HFF-Myc (cell line): ENCODE results near the gene ZNF268.

Source experiments
- DNase-seq: peaks from one replicate; pipeline ENCODE4 v3.0.0-alpha.2; 2011; ENCODE audit warnings: low read depth; ENCODE audit errors: extremely low read depth
- H3K4me3 ChIP-seq: replicated peaks from 2 replicates; pipeline ENCODE4 v1.5.1; 2011; ENCODE audit warnings: low read depth, mild to moderate bottlenecking, control low read depth, low read length
- TF ChIP-seq, protein P1 (sequence below): IDR thresholded peaks from 2 replicates; pipeline ENCODE4 v1.5.1; 2012; ENCODE audit warnings: mild to moderate bottlenecking, low read depth, low read length, control low read depth; ENCODE audit errors: missing control alignments

Gene ZNF268

GRCh38 chr12:133204264-133204603 is 22.9 kb downstream of the ZNF268 start:
- TF ChIP-seq, protein P1, sequence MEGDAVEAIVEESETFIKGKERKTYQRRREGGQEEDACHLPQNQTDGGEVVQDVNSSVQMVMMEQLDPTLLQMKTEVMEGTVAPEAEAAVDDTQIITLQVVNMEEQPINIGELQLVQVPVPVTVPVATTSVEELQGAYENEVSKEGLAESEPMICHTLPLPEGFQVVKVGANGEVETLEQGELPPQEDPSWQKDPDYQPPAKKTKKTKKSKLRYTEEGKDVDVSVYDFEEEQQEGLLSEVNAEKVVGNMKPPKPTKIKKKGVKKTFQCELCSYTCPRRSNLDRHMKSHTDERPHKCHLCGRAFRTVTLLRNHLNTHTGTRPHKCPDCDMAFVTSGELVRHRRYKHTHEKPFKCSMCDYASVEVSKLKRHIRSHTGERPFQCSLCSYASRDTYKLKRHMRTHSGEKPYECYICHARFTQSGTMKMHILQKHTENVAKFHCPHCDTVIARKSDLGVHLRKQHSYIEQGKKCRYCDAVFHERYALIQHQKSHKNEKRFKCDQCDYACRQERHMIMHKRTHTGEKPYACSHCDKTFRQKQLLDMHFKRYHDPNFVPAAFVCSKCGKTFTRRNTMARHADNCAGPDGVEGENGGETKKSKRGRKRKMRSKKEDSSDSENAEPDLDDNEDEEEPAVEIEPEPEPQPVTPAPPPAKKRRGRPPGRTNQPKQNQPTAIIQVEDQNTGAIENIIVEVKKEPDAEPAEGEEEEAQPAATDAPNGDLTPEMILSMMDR: no peak
- no peak overlapping the region for H3K4me3 ChIP-seq
- DNase-seq: no peak

GRCh38 chr12:133206390-133206789 is 25.1 kb downstream of the ZNF268 start:
- DNase-seq: no peak
- H3K4me3 ChIP-seq: no peak overlapping the region
- TF ChIP-seq, protein P1: no peak

DNA sequence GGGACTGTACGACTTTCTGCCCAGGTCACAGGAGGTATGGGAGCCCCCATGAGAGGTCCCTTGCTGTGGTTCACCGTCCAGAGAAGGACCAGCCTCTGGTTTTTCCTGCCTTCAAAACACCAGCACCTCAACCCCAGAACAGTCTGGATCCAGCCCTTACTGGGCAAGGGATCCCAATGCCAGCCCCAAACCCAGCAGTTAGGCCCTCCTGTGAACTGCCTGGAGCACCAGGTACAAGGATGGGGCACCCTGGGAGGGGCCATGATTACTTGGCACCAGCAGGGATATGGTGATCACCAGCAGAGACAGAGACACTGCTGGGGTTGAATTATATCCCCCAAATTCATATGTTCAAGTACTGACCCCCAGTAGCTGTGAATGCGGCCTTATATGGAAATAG is 34.4 kb downstream of the ZNF268 start:
- TF ChIP-seq, protein P1: no peak
- H3K4me3 ChIP-seq: no peak overlapping the region
- no peak for DNase-seq

DNA sequence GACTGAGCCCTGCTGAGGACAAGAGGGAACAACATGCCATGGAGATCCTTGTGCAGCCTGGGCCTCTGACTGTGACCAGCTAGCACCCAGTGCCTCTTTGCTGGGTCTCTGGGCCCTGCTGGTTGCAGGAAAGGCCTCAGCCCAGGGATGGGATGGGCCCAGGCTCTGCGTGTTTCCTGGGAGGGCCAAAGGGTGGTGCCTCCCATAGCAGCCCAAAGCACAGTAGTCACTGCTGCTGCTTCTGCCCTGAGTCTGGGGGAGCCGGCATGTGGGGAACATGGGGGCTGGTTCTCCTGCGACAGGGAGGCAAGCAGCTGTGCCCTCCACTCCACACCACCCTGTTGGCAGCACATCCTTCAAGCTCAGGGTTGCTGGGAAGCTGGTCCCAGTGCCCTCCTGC is 35.9 kb downstream of the ZNF268 start:
- TF ChIP-seq, protein P1: no peak
- no peak overlapping the region for H3K4me3 ChIP-seq
- no peak for DNase-seq

- TF ChIP-seq, protein P1: no peak
- no peak overlapping the region for H3K4me3 ChIP-seq
- DNase-seq: no peak
These were observed 39.2 kb downstream of the ZNF268 start for GRCh38 chr12:133220521-133220920.

DNA sequence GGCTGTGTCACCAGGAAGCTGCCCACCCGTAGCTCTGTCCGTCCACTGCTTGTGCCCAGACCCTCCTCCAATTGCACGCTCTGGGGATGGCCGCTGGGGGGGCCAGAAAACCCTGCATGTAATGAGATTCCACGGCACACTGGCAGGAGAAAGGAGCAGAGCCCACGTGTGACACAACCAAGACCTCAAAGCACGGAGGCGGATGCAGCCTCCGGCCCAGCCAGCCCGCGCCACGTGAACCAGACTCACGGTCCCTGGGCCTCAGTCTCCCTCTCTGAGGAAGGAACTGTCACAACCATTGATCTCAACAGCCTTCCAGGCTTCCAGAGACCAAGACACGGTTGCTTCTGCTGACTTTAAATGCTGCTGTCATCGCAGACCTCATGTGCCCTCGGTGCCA is 39.9 kb downstream of the ZNF268 start:
- H3K4me3 ChIP-seq: no peak overlapping the region
- no peak for DNase-seq
- TF ChIP-seq, protein P1: no peak

DNA sequence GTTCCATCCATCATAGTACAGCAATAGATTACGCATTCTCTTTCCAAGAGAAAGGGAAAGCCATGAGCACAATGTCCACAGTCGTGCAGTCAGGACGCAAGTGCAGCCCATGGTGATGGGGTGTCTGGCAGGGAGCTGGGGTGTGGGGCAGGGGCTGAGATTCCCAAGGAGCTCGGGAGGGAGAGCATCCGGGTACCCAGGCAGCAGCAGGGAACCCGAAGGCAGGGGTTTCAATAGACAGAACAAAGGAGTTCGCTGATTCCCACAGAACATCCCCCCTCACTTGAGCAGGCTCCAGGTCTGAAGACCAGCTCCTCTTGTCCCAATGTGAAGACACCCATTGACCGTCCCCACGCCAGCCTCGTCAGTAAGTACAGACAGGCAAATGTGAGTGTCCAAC is 40.9 kb downstream of the ZNF268 start:
- H3K4me3 ChIP-seq: no peak overlapping the region
- TF ChIP-seq, protein P1: no peak
- DNase-seq: no peak
